HG03342 (cell line): ENCODE measurements around the gene HDHD3.
"Not testable (repeated sequence)": the region's sequence is repeated elsewhere in the genome, so short reads cannot be mapped to it uniquely, and the experiment has no call there.

Source experiments
- ATAC-seq: cut with Tn5 transposase; IDR thresholded peaks from one replicate; pipeline ENCODE4 v1.9.1; 2021; ENCODE audit warnings: mild to moderate bottlenecking, moderate library complexity; ENCODE audit not compliant: unreplicated experiment

HDHD3 gene, protein sequence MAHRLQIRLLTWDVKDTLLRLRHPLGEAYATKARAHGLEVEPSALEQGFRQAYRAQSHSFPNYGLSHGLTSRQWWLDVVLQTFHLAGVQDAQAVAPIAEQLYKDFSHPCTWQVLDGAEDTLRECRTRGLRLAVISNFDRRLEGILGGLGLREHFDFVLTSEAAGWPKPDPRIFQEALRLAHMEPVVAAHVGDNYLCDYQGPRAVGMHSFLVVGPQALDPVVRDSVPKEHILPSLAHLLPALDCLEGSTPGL

DNA sequence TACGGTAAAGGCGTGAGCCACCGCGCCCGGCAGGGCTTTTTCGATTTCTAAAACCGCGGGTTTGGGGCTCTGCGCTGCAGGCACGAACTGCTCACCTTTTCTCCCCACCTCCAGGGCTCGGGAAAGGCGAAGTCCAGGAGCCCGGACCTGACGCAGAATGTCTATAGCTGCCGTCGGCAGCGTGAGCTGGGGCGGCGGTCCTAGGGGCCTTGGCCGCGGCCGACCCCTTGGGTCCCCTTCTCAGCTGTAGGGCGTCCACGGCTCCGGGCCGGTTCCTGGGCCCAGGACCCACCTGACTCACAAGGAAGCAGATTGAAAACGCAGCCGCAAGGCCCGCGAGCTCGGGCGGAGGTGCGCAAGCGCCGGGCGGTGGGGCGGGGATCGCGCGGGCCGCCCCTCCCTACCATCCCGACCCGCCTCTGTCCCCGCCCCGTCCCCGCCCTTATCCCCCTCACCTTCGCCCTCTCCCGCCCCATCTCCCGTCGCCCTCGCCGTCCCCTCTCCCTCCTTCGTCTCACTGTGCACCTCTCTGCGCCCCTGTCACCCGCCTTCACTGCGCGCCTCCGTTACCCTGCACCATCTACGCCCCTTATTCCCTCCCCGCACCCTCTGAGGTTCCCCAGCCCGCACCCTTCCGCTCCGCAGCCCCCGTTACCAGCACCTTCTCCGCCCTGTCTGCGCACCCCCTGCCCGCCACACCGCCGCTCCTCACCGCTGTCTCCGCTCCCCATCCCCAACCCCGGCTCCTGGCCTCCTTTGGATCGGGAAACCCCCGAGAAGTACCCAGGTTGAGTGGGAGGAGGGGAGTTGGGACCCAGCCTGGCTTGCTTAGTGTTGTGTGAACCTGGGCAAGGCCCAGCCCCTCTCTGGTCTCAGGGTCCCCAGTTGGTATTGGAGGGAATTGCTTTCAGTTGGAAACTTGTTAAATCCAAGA is at the start of gene HDHD3:
TSS of gene HDHD3 (minus strand) at position 353 of the 934 bp plus-strand sequence. CDS start 2,632 bp downstream, outside the sequence.
- peak; percentile 64 for ATAC-seq

DNA sequence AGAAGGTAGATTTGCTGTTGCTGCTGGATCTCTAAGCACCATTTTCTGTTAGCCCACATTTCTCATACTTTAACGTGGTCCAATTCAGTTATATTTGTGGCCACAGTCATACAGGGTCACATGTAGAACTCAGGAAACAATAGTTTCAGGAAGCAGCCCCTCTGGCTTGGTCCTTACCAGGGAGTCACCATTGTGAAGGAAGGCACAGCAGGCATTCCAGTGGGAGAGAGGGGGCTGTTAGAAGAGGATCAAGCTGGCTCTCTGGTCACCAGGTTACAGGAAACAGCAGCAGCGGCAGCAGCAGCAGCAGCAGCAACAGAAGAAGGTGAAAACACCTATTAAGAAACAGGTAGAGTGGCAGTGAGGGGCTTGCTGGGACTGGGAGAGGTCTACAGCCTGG is 48.3 kb upstream of the HDHD3 start:
- ATAC-seq = no peak

DNA sequence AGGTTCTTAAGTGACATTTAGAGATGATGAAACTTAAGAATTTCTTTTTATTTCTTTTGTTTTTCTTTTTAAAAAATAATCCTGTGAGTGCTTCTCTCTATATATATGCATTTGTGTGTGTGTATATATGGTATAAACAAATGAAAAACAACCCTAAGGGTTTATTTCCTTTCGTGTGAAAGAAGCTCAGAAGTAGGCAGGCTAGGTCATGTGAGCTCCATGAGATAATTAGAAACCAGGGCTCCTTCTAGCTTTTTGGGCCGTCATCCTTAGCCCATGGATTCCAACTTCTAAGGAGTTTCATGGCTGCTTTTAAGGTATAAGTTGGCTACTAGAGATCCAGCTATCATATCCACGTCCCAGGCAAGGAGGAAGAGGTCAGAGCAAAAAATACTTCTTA is 44.9 kb upstream of the HDHD3 start:
- no peak for ATAC-seq

DNA sequence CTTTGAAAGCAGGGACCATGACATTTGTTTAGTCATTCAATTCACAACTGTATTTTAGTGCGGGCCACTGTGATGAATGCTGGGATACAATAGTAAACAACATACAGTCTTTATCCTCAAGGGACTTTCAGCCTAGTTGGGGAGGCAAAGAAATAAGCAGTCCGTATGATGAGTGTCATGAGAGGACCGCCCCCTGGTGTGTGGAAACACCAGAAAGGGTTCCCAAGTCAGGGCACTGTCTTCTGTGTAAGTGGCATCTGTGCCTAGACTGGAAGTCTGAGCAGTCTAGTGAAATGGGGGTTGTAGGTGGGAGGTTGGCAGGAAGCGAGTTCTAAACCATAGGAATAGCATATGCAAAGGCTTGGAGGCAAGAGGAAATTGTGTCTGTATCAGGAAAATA is 40.6 kb upstream of the HDHD3 start:
- no peak for ATAC-seq

DNA sequence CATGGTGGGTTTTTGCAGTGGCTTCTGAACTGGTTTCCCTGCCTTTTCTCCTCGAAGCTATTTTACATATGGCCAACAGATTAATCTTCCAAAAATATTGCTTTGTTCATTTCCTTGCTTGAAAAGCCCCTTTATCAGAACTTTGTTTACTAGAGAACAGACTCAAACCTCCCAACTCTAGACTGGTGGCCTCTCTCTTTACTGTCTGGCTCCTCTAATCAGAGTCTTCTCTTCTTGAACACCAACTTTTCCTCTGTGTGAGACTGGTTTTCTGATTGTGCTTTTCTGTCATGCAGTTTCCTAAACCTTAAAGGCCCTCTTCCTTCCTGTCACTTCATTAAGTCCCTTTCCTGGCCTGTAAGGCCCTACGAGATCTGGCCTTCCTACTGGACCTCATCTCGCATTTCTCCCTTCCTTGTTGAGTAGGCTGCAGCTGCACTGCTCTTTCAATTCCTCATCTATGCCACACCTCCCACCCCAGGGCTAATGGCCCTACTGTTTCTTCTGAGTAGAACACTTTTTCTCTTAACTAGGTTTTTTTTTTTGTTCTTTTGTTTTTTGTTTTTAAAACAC is 39.4 kb upstream of the HDHD3 start:
- ATAC-seq = peak; percentile 94

DNA sequence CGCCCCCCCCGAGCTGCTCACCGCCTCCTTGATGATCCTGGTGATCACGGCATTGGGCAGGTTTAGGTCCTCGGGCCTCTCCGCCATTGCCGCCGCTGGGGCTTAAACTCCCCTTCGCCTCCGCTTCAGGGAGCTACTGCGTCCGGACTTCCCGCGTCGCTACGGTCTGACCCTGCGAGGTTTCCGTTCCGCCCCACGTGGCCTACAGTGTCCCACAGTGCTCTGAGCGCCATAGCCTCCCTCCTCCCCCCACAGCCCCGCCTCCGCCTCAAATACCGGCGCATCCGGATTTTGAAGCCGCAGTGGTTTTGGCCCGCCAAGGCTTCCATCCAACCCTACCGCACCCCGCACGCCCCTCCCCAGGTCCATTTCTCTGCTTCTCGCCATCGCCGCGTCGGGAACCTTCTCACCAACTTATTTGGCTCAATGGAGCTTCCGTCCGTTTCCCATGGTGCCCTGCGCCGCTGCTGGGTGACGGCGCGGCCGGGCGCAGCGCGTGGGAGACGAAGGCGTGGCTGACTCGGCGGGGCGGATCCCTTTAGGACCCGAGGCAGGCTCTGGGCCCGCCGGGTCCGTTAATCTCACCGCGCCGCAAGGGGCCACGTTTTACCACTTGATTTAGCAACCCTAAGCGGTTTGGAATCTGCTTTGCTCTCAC is 33.5 kb upstream of the HDHD3 start, which contains the start of the genes C9orf43 and POLE3:
TSS of gene C9orf43 (plus strand) at position 541 of the 658 bp plus-strand sequence. CDS start 2,747 bp downstream, outside the sequence.
TSS of gene POLE3 (minus strand) at position 469 of the 658 bp plus-strand sequence. CDS start at position 87, 382 bp downstream.
- peak; percentile 94 for ATAC-seq

DNA sequence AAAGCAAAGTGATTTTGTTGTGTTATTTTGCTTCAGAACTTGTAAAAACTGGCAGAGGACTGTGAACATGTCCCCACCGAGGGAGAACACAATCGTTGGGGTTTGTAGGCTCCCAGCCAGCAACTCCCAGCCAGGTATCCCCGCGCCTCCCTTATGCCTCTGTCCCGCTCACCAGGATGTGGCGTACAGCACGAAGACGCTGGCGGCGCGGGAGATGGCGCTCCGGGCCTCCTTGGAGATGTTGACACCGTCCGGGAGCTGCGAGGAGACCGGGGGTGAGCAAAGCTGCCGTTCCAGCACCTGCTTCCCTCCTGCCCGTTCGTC is 33.1 kb upstream of the HDHD3 start:
- peak; percentile 1 for ATAC-seq

DNA sequence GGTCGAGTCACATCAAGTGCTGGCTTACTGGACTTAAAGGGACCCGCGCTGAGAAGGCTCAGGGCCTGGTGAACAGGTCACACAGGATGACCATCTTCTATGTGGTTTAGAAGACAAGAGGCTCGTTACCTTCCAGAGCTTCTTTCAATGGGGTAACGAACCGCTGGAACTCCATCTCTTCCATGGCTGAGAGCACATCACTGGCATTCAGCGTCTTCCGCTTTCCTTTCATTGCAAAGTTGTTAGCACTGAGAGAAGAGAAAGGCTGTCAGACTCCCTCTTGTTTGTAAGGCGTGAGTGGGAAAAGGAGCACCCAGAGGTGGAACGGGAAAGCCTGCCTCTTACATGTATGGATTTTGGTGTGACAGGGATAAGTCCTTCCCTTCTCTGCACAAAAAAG is 32.7 kb upstream of the HDHD3 start:
- no peak for ATAC-seq

DNA sequence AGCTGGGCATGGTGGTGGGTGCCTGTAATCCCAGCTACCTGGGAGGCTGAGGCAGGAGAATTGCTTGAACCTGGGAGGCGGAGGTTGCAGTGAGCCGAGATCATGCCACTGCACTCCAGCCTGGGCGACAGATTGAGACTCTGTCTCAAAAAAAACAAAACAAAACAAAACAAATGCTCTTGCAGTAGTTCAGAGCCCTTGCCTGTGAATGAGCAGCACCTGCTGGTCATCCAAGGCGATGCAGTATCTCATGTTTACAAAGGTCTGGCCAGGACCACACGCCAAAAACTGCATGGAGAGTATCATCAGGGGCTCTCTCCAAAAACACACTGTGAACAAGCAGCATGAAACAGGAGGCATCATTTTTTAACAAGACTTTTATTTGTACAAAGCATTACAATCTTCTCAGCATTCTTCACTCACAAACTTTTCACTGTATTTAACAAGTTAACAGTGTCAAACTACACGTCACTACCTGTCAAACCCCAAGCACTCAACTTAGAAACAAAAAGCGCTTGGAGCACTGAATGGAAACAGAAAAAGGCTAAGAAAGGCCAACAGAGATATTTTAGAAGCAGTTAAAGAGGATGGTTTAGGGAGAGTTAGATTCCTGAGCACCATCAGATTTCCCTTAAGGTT is 30.2 kb upstream of the HDHD3 start:
- ATAC-seq = peak; percentile 38

DNA sequence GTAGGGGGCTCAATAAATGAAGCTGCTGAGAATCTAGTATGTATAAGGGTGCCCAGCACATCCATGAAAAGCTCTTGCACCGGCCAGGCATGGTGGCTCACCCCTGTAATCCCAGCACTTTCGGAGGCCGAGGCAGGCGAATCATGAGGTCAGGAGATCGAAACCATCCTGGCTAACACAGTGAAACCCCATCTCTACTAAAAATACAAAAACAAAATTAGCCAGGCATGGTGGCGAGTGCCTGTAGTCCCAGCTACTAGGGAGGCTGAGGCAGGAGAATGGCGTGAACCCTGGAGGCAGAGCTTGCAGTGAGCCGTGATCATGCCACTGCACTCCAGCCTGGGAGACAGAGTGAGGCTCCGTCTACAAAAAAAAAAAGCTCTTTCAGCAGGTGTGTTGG is 29.6 kb upstream of the HDHD3 start:
- ATAC-seq = not testable (repeated sequence)

DNA sequence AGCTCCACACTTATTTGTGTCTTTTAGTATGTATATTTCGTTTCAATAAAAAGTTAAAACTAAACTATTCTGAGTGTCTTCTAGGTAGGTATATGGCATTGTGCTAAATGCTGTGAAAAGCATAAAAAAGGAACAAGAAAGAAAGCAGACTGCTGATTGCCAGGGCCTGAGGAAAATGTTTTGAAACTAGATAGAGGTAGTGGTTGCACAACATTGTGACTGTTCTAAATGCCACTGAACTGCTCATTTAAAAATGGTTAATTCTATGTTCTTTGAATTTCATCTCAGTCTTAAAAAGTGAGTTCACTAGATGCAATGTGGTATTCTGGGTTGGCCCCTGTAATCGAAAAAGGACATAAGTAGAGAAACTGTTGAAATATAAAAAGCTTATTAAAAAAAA is 26.9 kb upstream of the HDHD3 start:
- ATAC-seq = no peak

DNA sequence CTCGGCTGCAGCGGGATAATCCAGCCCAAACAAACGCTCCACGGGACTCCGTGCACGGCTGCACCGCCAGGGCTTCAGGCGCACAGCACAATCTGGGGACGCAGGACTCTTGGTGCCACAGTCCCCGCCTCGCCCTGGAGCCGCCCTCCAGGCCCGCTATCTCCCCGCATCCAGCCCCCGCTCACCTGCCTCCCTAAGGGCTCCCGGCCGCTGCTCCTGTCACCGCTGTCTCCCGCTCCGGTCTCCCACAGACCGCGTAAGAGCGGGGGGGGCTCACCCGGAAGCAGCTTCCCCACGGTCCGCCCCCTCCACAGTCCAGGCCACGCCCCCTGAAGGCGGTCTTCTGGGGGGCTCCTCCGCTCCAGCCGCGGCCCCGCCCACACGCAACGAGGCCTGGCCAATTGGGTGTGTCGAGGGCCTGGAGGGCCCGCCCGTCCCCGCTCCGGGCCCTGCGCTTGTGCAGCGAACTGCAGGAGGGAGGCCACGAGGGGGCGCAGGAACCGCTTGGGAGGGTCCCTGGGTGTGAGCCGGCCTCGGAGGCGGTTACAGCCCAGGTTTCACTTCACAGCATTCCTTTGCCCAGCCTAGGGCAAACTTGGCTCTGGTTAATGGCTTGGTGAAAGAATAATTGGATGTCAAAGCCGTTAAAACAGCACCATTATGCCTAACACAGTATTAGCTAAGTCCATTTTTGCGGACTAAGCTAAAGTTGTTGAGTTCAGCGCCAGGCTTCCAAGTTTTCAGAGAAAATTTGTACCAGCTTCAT is 24.4 kb upstream of the HDHD3 start, which contains the start of gene ALAD:
TSS of gene ALAD (minus strand) at position 258 of the 766 bp plus-strand sequence. CDS start 7,725 bp downstream, outside the sequence.
- peak; percentile 98 for ATAC-seq

DNA sequence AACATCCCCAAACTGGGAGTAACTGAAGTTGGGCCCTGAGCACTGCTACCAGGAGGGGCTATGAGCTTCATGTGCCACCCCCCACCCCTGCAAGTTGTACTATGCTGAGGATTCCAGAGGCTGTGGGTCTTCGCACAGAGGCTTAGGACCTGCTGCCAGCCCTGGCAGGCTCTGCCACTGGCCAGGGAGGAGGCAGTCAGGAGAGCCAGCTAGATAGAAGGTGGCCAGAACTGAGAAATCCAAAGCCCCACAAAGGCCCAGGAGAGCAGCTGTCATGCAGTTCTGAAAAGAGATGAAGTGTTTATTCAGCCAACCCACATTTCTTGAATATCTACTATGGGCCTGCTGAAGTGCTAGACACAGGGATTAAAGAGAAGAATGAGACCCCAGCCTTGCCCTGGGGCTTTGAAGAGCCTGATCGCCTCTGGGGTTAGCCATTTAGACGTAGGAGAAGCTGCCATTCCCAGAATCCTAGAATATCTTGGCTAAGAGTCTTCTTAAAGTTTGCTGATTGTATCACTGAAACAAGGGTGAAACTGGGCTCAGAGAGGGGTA is 22.9 kb upstream of the HDHD3 start:
- ATAC-seq = no peak

DNA sequence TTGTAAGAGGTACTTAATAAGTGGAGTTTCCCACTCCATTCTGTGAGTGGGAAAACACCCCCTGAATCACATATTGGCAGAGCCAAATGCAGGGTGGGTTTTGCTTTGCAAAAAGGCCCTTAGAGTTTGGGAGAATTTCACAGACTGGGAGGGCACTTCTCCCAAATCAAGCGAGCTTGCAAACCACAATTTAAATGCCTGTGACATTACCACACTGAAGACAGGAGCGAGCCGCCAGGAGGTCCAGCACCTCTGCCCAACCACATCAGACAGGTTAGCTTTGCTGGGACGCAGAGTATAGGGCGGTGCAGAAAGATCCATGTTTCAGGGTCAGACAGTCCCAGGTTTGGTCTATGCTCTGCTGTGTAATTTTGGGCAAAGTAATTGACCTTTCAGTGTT is 22.0 kb upstream of the HDHD3 start:
- ATAC-seq = no peak

DNA sequence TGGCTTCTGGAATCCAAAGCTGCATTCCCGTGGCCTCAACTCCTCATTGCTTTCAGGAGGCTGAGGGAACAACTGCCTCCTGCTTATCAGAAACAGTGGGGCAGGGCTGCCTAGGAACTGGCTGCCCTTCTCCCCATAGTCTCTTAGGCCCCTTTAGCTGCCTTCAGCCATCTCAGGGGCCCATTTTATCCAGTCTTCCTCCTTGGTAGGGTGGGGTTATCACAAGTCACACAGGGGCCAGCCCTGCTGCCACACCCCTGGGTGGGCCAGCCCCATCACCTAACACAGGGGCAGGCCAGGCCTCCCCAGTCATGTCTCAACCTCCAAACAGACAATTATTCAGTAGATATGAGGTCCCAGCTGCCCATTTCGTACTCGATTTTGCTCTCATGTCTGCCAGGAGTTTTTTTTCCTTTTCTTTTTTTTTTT is 20.4 kb upstream of the HDHD3 start:
- ATAC-seq = no peak

DNA sequence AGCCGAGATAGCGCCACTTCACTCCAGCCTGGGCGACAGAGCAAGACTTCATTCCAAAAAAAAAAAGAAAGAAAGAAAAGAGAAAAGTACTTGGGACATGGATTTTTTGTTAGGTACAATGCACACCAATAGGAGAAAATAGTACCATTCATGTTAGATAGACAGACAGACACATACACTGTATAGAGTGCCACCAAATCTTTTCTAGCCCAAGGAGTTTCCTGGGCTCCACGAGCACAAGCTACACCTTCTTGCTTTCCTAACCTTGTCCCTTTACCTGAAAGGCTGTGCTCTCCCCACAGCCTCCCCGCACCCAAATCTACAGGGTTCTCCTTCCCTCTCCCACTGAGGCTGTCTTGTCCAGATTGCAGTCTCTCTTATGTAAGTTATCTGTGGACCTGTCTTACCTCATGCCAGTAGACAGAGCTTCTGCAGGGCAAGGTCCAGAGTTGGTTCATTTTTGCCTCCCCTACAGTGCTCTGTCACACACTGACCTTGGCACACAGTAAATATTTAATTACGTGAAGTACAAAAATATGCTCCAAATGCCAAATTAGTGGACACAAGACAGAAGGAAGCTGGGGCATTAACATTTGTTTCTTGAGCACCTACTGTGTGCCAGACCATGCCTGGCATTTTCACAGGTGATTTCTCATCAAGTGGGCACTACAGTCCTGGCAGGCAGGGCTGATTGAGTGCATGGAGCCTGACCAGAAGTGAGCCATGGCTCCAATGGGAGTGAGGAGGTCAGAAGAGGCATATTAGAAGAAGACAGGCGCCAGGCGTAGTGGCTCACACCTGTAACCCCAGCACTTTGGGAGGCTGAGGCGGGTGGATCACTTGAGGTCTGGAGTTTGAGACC is 18.4 kb upstream of the HDHD3 start:
- no peak for ATAC-seq

DNA sequence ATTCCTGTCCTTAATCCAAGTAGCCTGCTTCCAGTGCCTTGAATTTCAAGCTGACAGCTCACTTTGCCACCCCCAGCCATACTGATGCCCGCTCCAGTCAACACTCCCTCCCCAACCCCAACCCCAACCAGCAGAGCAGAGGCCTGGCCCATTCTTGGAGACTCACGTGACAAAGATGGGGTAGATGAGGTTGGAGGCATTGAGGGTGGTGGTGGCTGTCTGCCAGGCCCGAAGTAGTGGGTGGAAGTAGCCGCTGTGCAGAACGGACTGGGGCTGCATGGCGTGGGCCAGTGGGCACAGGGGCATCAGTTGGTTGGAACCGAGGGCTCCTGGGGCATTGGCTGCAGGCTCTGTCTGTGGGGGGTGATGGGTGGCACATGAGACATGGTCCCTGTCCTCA is 16.5 kb upstream of the HDHD3 start:
- no peak for ATAC-seq

DNA sequence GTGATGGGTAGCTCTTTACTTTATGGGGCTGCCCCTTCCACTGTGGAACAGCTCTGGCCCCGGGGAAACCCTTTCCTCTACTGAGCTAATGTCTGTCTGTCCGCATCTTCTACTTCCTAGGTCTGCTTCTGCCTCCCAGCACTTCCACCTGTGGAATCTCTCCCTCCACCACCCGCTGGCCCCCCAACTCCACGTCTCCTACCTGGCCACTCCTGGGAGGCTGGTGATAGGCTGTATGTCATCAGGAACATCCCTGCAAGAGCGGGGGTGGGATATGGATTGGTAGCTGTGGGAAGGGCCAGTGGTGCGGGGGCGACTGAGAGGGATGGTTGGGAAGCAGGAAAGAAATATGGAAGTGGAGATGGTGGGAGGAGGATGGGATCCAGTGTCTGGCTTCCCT is 15.1 kb upstream of the HDHD3 start:
- ATAC-seq = no peak
